ENCODE results near the gene MAP2K2. TPM values are rescaled to one million over a fixed set of nuclear protein-coding genes. Genes with fewer than 3 reads are reported as not detected.
"Not testable (repeated sequence)": the region's sequence is repeated elsewhere in the genome, so short reads cannot be mapped to it uniquely, and the experiment has no call there.

MAP2K2 gene
- polyA plus RNA-seq, 3 donors = 30.5 to 94.5 (median 40.2) TPM

GRCh38 chr19:4134351-4134750, 10.4 kb upstream of the MAP2K2 start:
- Histone ChIP-seq H3K9ac (ENCODE audit: insufficient read depth, low read length, poor library complexity, severe bottlenecking) (no peak overlapping the region), H3K4me2 (replicated peaks; ENCODE audit: extremely low read depth, low read length, poor library complexity, severe bottlenecking) (no peak overlapping the region), H2AFZ (ENCODE audit: insufficient read depth, low read depth, low read length, poor library complexity, severe bottlenecking) (no peak overlapping the region), H3K79me2 (ENCODE audit: insufficient read depth, low read length) (no peaks in the 10 kb centered on the region), H3K4me3 (replicated peaks in 1 of 3; ENCODE audit: low read depth in 2 of 3, low read length in 3 of 3) (no peak overlapping the region), H3K27me3 (ENCODE audit: control insufficient read depth in 2 of 2, insufficient read depth in 2 of 2, low read length in 2 of 2) (peaks cover 0 to 2% of the 10 kb centered on the region in 2 donors), H3K9me3 (replicated peaks in 1 of 2; ENCODE audit: control insufficient read depth in 1 of 2, insufficient read depth in 1 of 2, low read length in 2 of 2) (no peaks in the 10 kb centered on the region), H4K20me1 (ENCODE audit: insufficient read depth, low read length) (no peaks in the 10 kb centered on the region), H3K36me3 (replicated peaks in 1 of 2; ENCODE audit: control insufficient read depth in 1 of 2, insufficient read depth in 2 of 2, low read length in 2 of 2) (no peaks in the 10 kb centered on the region), H3K4me1 (ENCODE audit: control insufficient read depth in 1 of 2, insufficient read depth in 2 of 2, low read length in 2 of 2) (no peaks in the 10 kb centered on the region), H3K27ac (ENCODE audit: low read depth in 1 of 2, low read length in 2 of 2) (no peak overlapping the region)
- WGBS (ENCODE audit: insufficient coverage) = 67% methylated on average over 6 of the region's 6 CpGs
- intact Hi-C loops (cut with micrococcal nuclease) = no loop called here
- H3K36me3 Mint-ChIP-seq = no peaks in the 10 kb centered on the region
- TF ChIP-seq, protein P1, sequence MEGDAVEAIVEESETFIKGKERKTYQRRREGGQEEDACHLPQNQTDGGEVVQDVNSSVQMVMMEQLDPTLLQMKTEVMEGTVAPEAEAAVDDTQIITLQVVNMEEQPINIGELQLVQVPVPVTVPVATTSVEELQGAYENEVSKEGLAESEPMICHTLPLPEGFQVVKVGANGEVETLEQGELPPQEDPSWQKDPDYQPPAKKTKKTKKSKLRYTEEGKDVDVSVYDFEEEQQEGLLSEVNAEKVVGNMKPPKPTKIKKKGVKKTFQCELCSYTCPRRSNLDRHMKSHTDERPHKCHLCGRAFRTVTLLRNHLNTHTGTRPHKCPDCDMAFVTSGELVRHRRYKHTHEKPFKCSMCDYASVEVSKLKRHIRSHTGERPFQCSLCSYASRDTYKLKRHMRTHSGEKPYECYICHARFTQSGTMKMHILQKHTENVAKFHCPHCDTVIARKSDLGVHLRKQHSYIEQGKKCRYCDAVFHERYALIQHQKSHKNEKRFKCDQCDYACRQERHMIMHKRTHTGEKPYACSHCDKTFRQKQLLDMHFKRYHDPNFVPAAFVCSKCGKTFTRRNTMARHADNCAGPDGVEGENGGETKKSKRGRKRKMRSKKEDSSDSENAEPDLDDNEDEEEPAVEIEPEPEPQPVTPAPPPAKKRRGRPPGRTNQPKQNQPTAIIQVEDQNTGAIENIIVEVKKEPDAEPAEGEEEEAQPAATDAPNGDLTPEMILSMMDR (IDR thresholded peaks at IDR 0.05) = no peak
- H3K27ac Mint-ChIP-seq = no peak overlapping the region
- H3K9me3 Mint-ChIP-seq = peaks cover 0 to 4% (median 0%) of the 10 kb centered on the region in 7 donors
- peaks cover 8 to 16% (median 12%) of the 10 kb centered on the region in 3 donors for H3K27me3 Mint-ChIP-seq (ENCODE audit: low read depth in 3 of 3)
- DNase-seq = no peak
- no peak overlapping the region for H3K4me3 Mint-ChIP-seq
- no peaks in the 10 kb centered on the region for H3K4me1 Mint-ChIP-seq

DNA sequence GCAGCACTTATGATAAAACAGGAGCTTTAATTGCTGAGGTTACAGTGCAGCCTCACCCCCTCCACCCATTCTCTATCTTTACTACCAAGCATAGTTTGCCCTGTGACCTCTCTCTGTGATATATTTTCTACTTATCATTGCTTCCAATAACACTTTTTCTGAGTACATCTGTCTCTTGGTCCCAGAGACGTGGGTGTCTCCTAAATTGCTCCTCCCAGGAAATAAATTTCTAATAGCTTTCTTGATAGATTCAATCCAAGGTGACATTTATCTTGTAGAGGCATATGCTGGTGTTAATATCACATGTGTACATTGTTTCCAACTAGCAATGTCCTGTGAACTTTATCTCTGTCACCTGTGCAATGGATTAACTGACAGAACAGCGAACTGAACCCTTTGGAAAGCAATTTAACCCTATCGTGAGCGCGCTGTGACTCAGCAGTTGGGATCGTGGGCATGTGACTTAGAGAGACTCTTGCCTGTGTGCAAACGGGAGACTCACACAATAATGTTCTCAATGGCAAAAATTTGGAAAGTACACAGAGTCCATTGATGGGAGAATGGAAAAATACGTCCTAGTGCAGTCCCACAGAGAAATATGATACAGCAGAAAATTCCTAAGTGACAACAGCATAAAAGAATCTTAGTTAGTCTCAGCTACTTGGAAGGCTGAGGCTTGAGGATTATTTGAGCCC, 7.0 kb upstream of the MAP2K2 start:
- no peak overlapping the region for H3K4me3 Mint-ChIP-seq
- peaks cover 6 to 15% (median 10%) of the 10 kb centered on the region in 3 donors for H3K27me3 Mint-ChIP-seq (ENCODE audit: low read depth in 3 of 3)
- TF ChIP-seq, protein P1 (IDR thresholded peaks at IDR 0.05) = no peak
- H3K9me3 Mint-ChIP-seq = no peaks in the 10 kb centered on the region
- no peaks in the 10 kb centered on the region for H4K20me1 ChIP-seq (ENCODE audit: insufficient read depth, low read length)
- no peaks in the 10 kb centered on the region for H3K36me3 ChIP-seq (replicated peaks in 1 of 2; ENCODE audit: control insufficient read depth in 1 of 2, insufficient read depth in 2 of 2, low read length in 2 of 2)
- H3K27me3 ChIP-seq (ENCODE audit: control insufficient read depth in 2 of 2, insufficient read depth in 2 of 2, low read length in 2 of 2) = peaks cover 0 to 2% of the 10 kb centered on the region in 2 donors
- intact Hi-C loops (cut with micrococcal nuclease) = no loop called here
- no peak overlapping the region for H2AFZ ChIP-seq (ENCODE audit: insufficient read depth, low read depth, low read length, poor library complexity, severe bottlenecking)
- no peaks in the 10 kb centered on the region for H3K79me2 ChIP-seq (ENCODE audit: insufficient read depth, low read length)
- H3K36me3 Mint-ChIP-seq = no peaks in the 10 kb centered on the region
- H3K4me1 ChIP-seq (ENCODE audit: control insufficient read depth in 1 of 2, insufficient read depth in 2 of 2, low read length in 2 of 2) = no peaks in the 10 kb centered on the region
- no peak overlapping the region for H3K4me2 ChIP-seq (replicated peaks; ENCODE audit: extremely low read depth, low read length, poor library complexity, severe bottlenecking)
- no peak overlapping the region for H3K9ac ChIP-seq (ENCODE audit: insufficient read depth, low read length, poor library complexity, severe bottlenecking)
- H3K27ac ChIP-seq (ENCODE audit: low read depth in 1 of 2, low read length in 2 of 2) = no peak overlapping the region
- 54% methylated on average over 6 of the region's 8 CpGs for WGBS (ENCODE audit: insufficient coverage)
- no peak overlapping the region for H3K27ac Mint-ChIP-seq
- DNase-seq = no peak
- no peaks in the 10 kb centered on the region for H3K4me1 Mint-ChIP-seq
- no peaks in the 10 kb centered on the region for H3K9me3 ChIP-seq (replicated peaks in 1 of 2; ENCODE audit: control insufficient read depth in 1 of 2, insufficient read depth in 1 of 2, low read length in 2 of 2)
- H3K4me3 ChIP-seq (replicated peaks in 1 of 3; ENCODE audit: low read depth in 2 of 3, low read length in 3 of 3) = no peak overlapping the region

GRCh38 chr19:4129050-4129449, 5.1 kb upstream of the MAP2K2 start:
- intact Hi-C loops (cut with micrococcal nuclease) = loop anchor here in 1 of 2 donors (10.0 kb wide), 1 partner anchor 124 kb away; the partner anchor contains the start of gene PIAS4
- H3K4me1 Mint-ChIP-seq; H3K9me3 Mint-ChIP-seq; H3K9me3 ChIP-seq (replicated peaks in 1 of 2; ENCODE audit: control insufficient read depth in 1 of 2, insufficient read depth in 1 of 2, low read length in 2 of 2); H3K36me3 ChIP-seq (replicated peaks in 1 of 2; ENCODE audit: control insufficient read depth in 1 of 2, insufficient read depth in 2 of 2, low read length in 2 of 2); H3K9ac ChIP-seq (ENCODE audit: insufficient read depth, low read length, poor library complexity, severe bottlenecking); H3K4me3 Mint-ChIP-seq; H3K4me1 ChIP-seq (ENCODE audit: control insufficient read depth in 1 of 2, insufficient read depth in 2 of 2, low read length in 2 of 2); DNase-seq; H3K27ac ChIP-seq (ENCODE audit: low read depth in 1 of 2, low read length in 2 of 2); H3K4me2 ChIP-seq (replicated peaks; ENCODE audit: extremely low read depth, low read length, poor library complexity, severe bottlenecking); H3K36me3 Mint-ChIP-seq; H3K27me3 ChIP-seq (ENCODE audit: control insufficient read depth in 2 of 2, insufficient read depth in 2 of 2, low read length in 2 of 2); H3K79me2 ChIP-seq (ENCODE audit: insufficient read depth, low read length); H3K4me3 ChIP-seq (replicated peaks in 1 of 3; ENCODE audit: low read depth in 2 of 3, low read length in 3 of 3); H4K20me1 ChIP-seq (ENCODE audit: insufficient read depth, low read length); H2AFZ ChIP-seq (ENCODE audit: insufficient read depth, low read depth, low read length, poor library complexity, severe bottlenecking): not testable (repeated sequence)
- Mint-ChIP-seq H3K27me3 (ENCODE audit: low read depth in 3 of 3) (peaks cover 6 to 14% (median 9%) of the 10 kb centered on the region in 3 donors), H3K27ac (peak overlapping the region in 1 of 7 donors; percentile 30)
- WGBS (ENCODE audit: insufficient coverage) = 86% methylated on average over 2 of the region's 7 CpGs

Data from CD14-positive monocyte (primary cell).